ENCODE results near the gene FZD2.

GRCh38 chr17:44581868-44582267, 24.6 kb downstream of the FZD2 start:
- no peak for TF ChIP-seq RAD21 (IDR thresholded peaks at IDR 0.05)
- TF ChIP-seq CTCF (IDR thresholded peaks at IDR 0.05; ENCODE audit: low read depth, low read length, missing input control): no peak
- TF ChIP-seq FOXA1 (IDR thresholded peaks at IDR 0.05): no peak
- TF ChIP-seq MAX (IDR thresholded peaks at IDR 0.05): no peak
- TF ChIP-seq YY1 (IDR thresholded peaks at IDR 0.05): no peak
- no peak for TF ChIP-seq REST (IDR thresholded peaks at IDR 0.05)
- no peak for TF ChIP-seq SP1 (IDR thresholded peaks at IDR 0.05)
